ENCODE measurements around the gene CHCHD6.

CHCHD6 gene

GRCh38 chr3:126926684-126927400 is 222.8 kb downstream of the CHCHD6 start:
- DNase-seq = no peak

DNA sequence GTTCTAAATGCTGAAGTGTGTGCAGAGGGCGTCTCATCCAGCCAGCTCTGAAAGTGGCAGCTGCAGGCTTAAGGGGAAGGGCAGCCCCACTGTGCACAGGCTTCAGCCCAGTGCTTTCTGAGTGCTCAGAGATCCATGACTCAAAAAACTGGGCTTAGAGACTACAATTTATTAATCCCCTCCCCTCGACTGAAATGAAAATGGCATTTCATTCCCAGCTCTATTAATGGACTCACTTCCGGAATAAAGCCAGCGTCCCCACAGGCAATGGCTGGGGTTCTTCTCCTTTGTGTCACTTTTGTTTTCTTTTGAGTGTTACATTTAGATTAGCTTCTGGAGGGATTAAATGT is 223.3 kb downstream of the CHCHD6 start:
- DNase-seq = no peak

DNA sequence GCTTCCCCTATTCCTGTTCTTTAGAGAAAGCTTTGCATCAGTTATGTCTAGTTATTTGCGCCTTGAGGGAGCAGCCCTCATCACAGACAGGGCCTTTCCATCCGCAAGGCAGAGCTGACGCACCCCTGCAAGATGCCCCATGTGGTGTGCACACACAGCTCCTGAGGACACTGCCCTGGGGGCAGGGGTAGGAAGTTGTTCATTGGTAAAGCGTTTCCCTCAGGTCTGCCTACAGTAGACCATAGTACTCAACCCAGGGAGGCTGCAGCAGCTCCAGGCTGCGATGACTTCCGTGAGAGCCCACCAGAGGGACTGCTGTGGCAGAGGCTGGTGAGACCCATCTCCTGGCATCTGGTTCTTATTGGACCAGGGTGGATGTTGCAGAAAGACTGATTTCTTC is 223.8 kb downstream of the CHCHD6 start:
- DNase-seq = no peak

GRCh38 chr3:126928921-126929474 is 225.0 kb downstream of the CHCHD6 start:
- DNase-seq = no peak

GRCh38 chr3:126930936-126931600 is 227.0 kb downstream of the CHCHD6 start:
- DNase-seq = no peak

DNA sequence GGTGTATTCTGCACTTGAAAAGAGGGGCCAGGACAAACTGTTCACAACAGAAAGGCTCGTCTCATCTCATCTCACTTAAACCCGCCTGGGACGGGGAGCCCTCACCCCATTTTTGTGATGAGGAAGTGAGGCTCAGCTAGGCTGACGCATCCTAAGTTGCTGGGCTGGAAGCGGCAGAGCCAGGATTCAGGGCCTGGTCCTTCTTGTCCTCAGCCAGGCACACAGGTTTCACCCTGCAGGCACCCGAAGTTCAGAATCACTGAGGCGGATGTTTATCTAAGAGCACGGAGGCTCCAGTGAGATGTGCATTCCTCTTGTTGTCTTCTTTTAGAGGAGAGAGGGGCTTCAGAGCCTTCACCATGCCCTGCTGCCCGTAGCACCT is 227.8 kb downstream of the CHCHD6 start:
- no peak for DNase-seq

DNA sequence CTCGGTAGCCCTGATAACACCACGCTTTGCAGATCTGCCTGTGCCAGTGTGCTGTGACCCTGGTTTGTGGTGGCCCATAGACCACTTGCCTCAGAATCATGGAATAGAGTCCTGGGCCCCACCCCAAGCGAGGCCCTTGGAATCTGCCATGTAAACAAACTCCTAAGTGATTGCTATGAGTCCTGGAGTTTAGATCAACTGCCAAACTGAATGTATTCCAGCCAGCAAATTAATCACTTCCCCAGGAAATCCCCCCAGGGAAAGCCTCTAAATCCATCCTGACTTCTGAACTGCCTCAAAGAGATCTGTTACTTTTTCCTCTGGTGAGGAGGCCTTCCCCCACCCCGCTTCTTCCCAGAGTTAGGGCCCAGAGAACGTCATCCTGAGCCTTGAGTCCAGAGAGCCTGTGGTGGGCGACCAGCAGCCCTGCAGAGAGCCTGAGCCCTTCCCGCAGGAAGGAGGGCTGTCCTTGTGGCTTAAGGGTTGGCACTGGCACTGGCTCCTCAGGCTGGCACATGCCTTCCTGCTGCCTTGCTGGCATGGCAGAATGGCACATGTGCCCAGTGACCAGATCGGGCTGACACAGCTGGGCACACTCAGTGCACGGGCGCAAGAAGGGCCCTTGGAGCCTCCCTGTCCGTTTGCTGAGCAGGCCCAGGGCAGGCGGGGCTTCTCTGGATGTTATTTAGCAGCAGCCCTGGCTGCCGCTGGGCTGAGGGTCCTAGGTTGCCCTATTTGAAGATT is 228.3 kb downstream of the CHCHD6 start:
- DNase-seq = no peak

- peak; percentile 91 for DNase-seq
These were observed 230.0 kb downstream of the CHCHD6 start for GRCh38 chr3:126934031-126934531.

GRCh38 chr3:126934991-126935390 is 231.0 kb downstream of the CHCHD6 start:
- no peak for DNase-seq

- DNase-seq = no peak
These were observed 231.9 kb downstream of the CHCHD6 start for GRCh38 chr3:126935756-126936509.

GRCh38 chr3:126936853-126937425 is 232.9 kb downstream of the CHCHD6 start:
- no peak for DNase-seq

DNA sequence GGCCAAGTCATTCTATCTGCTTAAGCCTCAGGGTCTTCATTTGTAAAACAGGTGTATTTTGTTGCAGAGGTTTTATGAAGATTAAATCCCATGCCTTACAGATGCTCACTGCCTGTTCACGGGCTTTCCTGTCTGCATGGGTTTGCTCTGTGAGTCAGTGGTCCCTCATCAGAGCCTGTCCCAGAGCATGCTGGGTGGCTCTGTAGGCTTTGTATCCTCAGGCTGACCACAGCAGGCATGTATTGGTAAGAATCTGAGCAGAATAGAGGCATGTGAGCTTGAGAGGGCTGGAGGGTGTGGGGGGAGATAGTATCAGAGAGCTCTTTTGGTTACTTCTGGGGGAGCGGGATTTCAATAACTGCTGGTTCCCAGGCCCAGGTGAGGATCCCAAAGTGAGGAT is 233.5 kb downstream of the CHCHD6 start:
- DNase-seq = no peak

DNA sequence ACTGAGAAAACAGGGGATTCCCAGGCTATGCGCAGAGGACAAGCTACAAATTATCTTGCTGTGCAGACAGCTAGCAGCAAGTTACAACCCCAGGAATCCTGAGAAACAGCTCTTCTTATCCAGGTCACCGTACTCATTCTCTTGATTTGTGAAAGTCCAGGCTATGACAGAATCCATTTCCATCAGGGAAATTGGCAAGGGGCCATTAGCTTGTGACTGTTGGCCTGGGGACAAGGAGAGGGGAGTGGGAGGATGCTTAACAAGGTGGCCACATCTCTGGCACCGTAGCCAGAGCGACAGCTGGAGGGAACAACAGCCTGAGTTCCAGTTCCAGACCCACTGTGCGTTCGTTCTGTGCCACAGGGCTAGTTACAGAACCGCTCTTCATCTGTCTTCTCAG is 233.9 kb downstream of the CHCHD6 start:
- DNase-seq = peak; percentile 80

DNA sequence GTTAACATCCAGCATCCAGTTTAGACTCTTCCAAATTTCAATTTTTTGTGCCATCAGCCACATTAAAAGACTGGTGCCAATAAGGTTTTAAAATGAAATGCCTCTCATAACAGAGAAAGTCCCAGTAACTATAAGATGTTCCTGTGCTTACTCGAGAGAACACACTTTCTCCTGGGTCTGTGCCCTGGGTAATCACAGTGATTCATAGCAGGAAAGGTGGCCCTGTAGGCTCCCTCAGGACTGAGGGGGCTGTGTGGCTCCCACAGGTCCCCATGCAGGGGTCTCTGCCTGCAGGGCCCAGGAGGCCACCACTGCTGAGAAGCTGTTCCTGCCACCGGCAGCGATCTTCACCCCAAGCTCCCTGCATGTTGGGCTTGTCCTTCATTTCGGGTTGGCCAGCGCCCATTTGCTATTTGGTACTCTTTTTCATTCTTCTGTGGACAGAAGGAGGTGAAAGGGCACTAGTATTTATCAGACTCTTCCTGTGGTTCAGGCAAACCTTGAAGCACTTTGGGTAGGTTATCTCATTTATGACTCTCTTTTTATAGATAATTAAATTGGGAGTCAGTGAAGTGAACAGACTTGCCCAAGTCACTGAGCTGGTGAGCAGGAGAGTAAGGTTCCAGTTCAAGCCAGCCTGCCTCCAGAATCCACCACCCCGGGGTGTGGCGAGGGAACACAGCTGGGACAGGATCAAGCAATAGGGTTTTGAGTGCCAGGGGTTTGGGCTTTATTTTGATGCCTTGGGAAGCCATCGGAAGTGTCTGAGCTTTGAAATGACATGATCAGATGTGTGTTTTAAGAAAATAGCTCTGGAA is 234.7 kb downstream of the CHCHD6 start:
- DNase-seq = no peak

- DNase-seq = no peak
These were observed 235.3 kb downstream of the CHCHD6 start for GRCh38 chr3:126939338-126939718.

DNA sequence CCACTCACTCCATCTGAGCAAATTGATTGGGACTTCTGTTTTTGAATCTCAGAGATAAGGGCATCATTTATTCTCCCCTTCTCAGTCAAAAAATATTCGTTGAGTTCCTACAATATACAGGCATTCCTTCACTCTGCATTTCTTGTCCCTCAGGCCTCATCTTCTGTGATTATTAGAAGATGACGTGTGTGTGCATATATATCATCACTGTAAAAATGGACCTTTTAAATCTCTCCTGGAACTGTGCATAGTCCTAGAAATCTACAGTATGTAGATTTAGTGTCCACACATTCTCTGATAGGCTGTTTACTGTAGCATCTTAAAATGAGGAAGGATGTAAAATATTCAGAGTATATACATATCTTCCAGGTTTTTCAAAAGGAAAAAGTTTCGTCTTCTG is 235.7 kb downstream of the CHCHD6 start:
- DNase-seq = no peak

DNA sequence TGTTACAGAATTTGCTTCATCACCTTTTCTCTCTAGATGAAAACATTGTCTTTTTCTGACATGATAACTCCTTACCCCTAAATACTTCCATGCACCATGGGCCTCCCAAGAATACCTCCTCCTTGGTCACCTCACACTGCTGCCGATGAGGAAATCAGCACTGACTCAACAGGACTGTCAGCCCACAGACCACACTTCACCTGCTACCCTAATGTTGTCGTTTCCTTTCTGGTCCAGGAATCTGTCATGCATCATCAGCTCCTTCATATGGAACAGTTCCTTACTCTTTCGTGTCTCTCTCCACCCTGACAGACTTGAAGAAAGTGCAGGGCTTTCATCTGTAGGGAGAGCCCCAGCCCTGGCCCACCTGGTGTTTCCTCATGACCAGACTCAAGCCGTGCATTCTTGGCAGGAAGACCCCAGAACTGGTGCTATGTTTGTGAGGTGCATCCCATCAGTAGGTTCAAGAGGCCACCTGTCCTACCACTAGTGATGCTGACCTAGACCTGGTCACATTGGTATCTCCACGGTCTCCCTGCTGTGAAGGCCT is 237.8 kb downstream of the CHCHD6 start:
- no peak for DNase-seq

- DNase-seq = no peak
These were observed 240.3 kb downstream of the CHCHD6 start for GRCh38 chr3:126944089-126944965.

DNA sequence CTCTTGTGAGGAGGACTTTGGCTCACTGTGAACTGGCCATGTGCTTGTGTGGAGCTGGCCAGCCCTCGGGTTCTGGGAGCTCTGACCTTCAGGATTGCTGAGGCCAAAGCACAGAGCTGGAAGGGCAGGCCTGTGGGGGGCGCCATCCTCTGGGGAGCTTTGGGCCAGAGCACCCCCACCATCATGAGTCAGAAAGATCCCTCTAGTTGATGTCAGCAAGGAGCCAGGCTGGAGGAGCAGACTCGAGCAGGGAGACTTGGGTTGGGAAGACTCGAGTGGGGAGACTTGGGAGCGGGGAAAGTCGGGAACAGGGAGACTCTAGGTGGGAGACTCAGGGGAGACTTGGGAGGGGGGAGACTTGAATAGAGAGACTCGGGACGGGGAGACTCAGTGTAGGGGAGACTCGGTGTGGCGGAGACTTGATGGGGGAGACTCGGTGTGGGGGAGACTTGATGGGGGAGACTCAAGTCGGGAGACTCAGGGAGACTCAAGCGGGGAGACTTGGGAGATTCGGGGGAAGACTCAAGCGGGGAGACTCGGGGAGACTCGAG is 241.2 kb downstream of the CHCHD6 start:
- DNase-seq = no peak

DNA sequence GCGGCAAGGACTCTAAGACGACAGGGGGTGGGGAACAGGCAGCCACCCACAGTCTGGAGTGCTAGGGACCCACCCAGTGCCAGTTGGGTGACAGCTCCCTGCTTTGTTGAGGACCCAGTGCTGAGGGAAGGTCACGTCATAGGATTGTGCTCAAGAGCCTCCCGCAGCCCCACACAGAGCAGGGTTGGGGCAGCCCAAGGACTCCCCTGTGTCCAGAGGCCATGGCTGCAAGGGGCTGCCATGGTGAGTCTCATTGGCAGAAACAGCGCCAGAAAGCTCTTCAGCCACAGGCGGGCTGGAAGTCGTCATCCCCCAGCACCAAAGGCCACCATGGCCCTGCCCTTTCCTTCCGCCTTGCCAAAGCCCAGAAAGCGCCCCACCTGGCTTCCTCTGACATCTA is 241.9 kb downstream of the CHCHD6 start:
- no peak for DNase-seq
